ENCODE measurements around the gene INPP5J.
"Not testable (repeated sequence)": the region's sequence is repeated elsewhere in the genome, so short reads cannot be mapped to it uniquely, and the experiment has no call there.

INPP5J gene

GRCh38 chr22:31122532-31123291 lies at the start of gene INPP5J:
INPP5J (plus strand) TSS chr22:31122966; CDS start chr22:31123015, 49 bp downstream.
- DNase-seq, result no peak

DNA sequence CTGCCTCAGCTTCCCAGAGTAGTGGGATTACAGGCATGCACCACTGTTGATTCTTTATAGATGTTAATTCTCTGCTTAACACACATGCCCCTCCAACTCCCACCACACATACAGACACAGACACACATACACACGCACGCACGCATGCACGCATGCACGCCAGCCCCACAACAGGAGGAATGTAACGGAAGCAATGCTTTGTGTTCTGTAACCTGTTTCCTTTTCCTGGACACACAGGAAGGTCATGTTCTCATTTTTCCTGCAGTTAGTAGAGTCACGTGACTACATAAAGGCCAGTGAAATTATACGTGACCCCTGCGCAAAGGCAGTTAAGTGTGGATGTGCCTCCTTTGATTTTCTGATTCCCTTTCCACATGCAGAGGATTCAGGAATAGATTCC lies 49.6 kb upstream of the INPP5J start:
- not testable (repeated sequence) for DNase-seq

GRCh38 chr22:31073545-31074145 lies 49.1 kb upstream of the INPP5J start:
- not testable (repeated sequence) for DNase-seq

- DNase-seq, result no peak
Observed at GRCh38 chr22:31075961-31076360, 46.8 kb upstream of the INPP5J start.

- no peak for DNase-seq
Observed at GRCh38 chr22:31077681-31078080, 45.1 kb upstream of the INPP5J start.

- DNase-seq, result not testable (repeated sequence)
Observed at GRCh38 chr22:31078389-31078788, 44.4 kb upstream of the INPP5J start.

DNA sequence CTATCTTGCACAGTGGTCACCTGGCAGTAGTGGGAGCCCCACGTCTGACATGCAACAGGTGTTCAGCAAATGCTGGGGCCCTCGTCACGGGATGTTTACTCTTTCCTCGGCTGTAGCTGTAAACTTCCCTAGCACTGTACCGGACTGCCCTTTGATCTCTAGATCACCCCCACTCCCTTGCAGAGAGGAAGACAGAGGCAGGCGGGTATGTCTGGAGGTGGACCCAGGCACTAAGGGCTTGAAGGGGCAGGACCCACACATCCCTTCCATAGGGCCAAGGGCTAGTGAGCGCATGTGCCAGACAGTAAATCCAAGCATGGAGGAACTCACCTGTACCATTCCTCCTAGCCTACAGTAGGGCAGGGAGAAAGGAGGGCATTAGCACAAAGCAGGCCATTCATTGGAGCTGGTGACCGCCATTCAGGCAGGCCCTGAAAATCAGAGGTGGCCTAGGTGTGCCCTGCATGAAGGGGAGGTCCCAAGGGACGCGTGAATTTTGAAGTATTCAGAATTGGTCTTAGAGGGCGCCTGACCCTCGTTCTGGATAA lies 43.6 kb upstream of the INPP5J start:
- no peak for DNase-seq

DNA sequence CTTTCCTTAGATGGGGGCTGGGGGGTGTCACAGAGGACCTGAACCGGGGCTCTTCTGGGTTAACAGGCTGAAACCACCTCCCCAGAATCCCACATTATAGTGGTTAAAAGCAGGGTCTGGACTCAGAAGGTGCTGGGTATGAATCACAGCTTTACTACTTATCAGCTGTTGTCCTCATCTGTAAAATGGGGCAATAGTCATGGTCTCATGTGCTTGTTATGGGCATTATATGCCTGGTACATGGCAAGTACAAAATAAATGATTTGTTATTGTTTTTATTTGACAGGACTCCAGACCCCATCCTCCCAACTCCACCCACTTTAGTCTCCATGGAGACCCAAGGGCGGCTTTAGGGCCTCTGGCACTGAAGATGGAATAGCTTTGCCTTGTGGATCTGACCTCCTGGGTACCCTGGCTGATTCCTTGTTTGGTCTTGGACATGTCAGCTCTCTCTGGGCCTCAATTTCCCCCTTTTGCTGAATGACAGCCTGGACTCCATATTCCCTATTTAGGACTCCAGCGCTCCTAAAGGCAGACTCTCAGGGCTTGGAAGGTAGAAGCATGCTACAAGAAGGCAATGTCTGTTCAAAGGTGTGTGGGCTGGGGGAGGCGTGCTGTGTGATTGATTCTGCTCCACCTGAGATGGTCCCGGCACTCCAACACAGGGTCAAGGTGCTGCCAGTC lies 42.5 kb upstream of the INPP5J start:
- DNase-seq, result no peak

- DNase-seq, result peak; percentile 82 to 86
Observed at GRCh38 chr22:31080848-31081649, 41.7 kb upstream of the INPP5J start, which contains the start of gene SMTN. SMTN (plus strand) TSS chr22:31081318; CDS start chr22:31083259, 1,941 bp downstream.

DNA sequence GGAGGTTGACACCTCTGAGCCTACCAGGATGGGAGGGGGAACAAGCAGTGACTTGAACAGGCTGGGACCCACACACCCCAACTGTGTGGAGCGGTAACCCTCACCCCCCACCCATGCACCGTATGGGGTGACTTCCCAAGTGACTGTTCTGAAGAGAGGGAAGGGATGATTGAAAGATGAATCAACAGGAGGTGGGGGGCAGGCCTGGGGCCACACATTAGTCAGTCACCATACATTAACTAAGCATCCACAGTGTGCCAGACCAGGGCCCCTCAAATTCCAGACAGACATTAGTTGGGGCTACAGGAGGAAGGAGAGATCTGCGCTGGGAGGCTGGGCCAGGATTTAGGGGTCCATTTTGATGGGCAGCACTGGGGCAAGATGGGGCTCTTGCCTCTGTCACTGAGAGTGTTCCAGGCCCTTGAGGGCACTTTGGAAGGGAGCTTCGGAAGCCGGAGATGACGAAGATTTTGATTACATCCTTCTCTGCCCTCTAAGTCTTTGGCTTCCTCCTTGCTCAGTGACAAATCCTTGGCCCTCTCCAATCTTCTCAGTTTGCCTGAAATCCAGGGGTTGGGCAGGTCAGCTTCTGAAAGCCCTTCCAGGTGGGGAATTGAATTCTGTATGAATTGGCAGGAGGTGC lies 40.7 kb upstream of the INPP5J start:
- DNase-seq, result no peak

DNA sequence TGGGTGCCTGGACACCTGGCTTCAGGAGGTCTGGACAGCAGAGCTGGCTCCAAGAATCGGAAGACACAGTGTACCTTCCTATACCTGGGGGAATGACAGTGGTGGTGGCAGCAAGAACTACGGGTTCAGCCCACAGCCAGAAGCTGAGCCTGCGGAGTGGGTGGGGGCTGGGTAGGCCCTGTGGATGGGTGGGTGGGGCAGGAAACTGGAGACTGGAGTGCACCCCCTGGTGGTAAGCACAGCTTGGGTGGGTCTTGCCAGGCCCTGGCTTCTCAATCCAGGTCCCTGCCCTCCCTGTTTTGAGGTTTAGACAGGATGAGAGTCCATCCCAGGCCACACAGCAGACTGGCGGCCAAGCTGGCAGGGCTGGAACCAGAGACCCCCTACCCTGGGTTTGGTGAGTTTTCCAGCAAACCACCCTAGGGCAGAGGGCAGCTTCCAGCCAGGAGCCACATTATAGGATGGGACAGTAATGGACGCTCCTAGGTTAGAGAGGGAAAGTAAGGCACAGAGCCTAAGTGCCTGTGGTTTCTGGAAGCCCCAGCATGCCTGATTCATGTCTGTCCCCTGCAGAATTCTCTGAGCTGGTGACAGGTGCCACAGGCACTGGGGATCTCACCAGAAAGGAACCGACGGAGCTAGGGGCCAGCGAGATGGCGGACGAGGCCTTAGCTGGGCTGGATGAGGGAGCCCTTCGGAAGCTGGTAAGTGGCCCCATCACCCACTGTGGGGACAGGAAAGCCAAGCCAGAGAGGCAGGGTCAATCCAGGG lies 40.0 kb upstream of the INPP5J start:
- DNase-seq, result peak; percentile 49 to 58

DNA sequence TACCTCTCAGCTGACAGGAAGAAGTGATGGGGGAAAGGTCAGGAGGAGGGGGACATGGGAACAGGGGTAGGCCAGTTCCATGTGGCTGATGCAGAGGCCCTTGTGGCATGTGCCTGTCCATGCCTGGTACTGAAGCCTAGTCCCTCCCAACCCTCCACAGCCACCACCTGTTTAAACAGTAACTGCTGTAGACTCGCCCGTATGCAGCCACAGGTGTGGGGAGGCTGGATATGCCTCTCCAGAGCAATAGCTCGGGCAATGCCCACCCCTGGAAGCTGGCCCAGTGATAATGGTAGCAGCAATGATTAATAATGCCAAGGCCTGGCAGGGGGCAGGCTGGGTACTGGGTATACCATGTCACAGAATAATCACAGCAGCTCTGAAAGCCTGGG lies 39.4 kb upstream of the INPP5J start:
- DNase-seq, result no peak

DNA sequence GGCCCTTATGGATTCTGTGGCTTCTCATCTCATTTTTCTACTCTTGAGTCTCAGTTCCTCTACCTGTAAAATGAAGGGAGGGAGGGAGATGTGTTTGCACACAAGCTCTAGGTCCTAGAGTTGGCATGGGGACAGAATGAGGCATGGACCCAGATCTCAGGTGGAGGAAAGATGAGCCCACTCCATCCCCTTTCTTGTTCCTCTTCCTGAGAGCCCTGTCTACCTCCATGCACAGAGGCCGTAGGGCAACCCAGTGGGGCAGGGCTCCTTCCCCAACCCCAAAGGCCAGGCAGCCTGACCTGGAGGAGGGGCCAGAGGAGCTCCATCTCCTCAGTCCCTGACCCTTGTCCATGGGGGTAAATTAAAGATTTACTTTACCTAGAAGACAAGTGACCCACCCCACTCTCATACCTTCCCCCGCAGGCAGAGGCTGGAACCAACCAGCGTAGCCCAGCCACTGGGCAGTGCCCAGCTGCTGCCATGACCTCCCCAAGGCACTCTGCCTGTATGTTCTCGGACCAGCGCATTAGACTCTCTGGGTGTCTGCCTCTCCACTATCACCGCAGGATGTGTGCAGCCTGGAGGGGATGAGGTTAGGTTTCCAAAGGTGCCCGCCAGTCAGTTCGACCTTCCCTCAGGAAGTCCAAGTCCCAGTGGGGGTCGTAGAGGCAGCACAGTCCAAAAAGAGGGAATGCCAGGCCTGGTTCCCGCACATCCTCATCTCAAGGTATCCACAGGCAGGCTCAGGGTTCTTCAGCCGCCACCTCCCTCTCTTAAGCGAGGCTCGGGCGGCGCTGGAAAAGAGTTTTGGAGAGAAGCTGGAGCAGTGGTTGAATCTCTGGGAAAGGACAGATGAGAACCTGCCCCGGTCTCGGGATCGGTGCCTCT lies 38.6 kb upstream of the INPP5J start:
- no peak for DNase-seq

DNA sequence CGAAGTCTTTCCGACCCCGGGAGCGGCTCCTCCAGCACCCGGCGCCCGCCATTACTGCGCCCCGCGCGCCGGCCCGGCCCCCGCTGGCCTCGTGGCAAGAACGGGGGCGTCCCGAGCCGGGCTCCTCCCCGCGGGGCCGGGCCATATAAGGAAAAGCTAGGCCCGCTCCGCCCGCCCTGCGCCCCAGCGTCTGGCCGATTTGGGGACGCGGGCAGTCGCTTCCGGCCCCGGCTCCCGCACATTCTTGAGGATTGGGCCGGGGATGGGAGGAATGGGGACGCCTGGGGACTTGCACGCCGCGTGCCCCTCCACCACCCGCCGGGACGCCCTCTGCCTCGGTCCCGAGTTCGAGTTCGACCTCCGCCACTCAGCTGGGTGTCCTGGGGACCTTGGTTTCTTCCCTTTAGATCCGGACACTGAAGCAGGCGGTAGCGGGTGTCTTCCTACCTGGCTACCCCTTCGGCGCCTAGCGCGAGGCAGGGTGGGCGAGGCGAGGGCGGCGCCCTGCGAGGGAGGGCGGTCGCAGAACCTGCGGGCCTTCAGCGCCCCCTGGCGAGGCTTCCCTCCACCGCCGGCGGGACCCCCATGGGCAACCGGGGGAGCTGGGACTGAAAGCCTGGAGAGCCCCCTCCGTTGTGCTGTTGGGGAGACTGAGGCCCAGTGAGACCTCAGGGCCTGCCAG lies 37.8 kb upstream of the INPP5J start:
- peak; percentile 79 to 82 for DNase-seq

GRCh38 chr22:31085493-31085824 lies 37.3 kb upstream of the INPP5J start:
- no peak for DNase-seq

- no peak for DNase-seq
Observed at GRCh38 chr22:31085928-31086327, 36.8 kb upstream of the INPP5J start.

DNA sequence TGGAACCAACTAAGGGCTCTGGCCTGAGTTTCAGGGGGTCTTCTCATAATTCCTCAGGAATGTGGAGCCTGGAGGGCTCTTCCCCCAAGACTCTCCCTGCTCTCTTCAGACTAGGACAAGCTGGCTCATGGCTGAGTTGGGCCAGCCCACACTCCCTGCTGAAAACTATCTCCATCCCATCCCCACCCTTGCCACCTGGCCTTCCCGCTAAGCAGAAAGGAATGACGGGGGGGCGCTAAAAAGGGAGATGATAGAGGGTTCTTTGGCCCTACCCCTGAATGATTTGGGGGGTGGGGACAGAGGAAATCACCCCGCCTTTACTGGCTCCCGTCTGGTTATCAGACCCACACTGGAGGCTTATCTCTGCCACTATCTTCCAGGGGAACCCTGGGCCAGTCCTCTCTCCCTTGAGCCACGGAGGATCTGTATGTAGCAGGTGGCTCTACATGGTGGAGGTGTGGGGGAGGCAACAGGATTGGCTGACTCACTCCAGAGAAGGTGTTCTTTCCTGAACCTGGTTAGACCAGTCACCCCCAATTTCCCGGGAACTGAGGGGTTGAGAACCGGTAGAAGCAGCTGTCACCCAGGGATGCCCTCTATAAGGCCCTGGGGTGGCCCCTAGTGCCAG lies 35.9 kb upstream of the INPP5J start:
- DNase-seq, result no peak

DNA sequence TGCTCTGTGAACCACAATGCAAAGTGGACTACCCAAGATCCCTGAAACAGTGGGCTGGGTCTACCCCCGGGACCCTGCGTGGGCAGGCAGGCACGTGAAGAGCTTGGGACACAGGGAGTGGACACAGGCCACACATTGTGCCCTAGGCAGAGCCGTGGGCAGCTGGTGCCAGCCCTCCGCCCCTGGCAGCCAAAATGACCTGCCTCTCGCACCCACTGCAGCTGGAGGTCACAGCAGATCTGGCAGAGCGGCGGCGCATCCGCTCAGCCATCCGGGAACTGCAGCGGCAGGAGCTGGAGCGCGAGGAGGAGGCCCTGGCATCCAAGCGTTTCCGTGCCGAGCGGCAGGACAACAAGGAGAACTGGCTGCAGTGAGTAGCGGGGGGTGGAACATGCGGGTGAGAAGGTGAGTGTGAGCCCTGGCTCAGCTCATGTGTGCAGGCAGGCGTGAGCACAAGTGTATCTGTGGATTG lies 35.0 kb upstream of the INPP5J start:
- DNase-seq, result no peak
